Peyer's patch (tissue), 4 donors: ENCODE results near the gene LRRC57.

Source experiments
- CTCF ChIP-seq, 6 experiments: fragments of 450-650 bp in 4 of 6; fragments of 200-600 bp in 2 of 6; sonication (generic) in 1 of 6; IDR thresholded peaks; one replicate each; pipeline ENCODE4 v1.5.1; 2017 to 2019; ENCODE audit warnings: antibody characterized with exemption in 6 of 6, mild to moderate bottlenecking in 3 of 6, moderate library complexity in 1 of 6
- POLR2A ChIP-seq, 2 donors: fragments of 450-650 bp; IDR thresholded peaks; one replicate each; pipeline ENCODE4 v1.5.1; 2017; ENCODE audit warnings: antibody characterized with exemption in 2 of 2, mild to moderate bottlenecking in 2 of 2, moderate library complexity in 2 of 2

- TF ChIP-seq CTCF (IDR thresholded peaks at IDR 0.05): no peak
- TF ChIP-seq POLR2A (IDR thresholded peaks at IDR 0.05): no peak
These were observed 54.9 kb downstream of the LRRC57 start for GRCh38 chr15:42493679-42494078.
